ENCODE data around the gene MYBPC1. TPM values are rescaled to one million over a fixed set of nuclear protein-coding genes. Genes with fewer than 3 reads are reported as not detected.

Gene MYBPC1
- total and polyA plus RNA-seq, 2 donors = 4.6 to 10.6 TPM

DNA sequence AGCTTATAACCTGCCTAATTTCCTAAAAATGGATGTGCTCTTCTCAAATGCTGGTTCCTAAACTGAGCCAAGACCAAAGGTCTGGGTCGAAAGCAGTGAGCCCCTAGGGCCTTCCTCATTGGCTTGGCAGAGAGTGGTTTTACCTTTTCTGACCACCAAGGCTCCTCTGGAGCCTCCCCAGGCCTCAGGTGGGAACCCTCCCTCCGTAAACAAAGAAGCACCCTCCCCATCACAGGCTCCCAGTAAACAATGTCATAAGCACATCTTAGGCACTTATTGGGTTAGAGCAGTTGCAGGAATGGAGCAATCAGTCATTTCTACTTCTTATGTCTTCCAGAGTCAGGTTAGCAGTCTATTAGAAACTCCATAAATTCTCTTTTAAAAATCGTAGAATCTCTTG is 108.7 kb downstream of the MYBPC1 start:
- DNase-seq (ENCODE audit: low read depth in 6 of 9, low spot score in 9 of 9) = no peak
- peaks cover 0 to under 1% of the 10 kb centered on the region in 2 donors for H3K4me1 ChIP-seq (ENCODE audit: control insufficient read depth in 2 of 2, insufficient read depth in 2 of 2, low read length in 2 of 2)
- no peaks in the 10 kb centered on the region for H3K9me3 ChIP-seq (ENCODE audit: control insufficient read depth in 2 of 2, insufficient read depth in 1 of 2, low read length in 1 of 2)
- H3K4me3 ChIP-seq (ENCODE audit: low read length in 2 of 2) = no peak overlapping the region
- no peaks in the 10 kb centered on the region for H3K36me3 ChIP-seq (ENCODE audit: control insufficient read depth in 2 of 2, insufficient read depth in 2 of 2, low read length in 1 of 2)
- 95% methylated on average over 3 of the region's 3 CpGs for WGBS
- H3K27me3 ChIP-seq (ENCODE audit: control insufficient read depth in 2 of 2, insufficient read depth in 1 of 2, low read length in 1 of 2) = no peaks in the 10 kb centered on the region
- no peak overlapping the region for H3K27ac ChIP-seq (ENCODE audit: low read depth in 1 of 2, low read length in 1 of 2)

DNA sequence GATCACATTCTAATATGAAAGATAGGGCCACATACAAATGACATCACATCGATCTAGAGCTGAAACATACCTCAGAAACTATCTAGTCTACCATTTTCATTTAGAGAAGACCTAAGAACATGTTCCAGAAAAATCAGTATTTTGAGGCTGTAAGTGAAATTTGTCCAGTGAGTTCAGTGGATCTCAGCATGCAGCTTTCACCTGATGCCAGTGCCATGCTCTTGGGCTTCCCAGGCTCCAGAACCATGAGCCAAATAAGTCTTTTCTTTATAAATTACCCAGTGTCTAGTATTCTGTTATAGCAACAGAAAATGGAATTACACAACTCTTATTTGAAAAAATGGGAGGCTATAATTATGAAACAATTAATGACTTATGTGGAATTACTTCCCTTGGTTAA is 111.6 kb downstream of the MYBPC1 start:
- no peak overlapping the region for H3K27ac ChIP-seq (ENCODE audit: low read depth in 1 of 2, low read length in 1 of 2)
- peaks cover 0 to 3% of the 10 kb centered on the region in 2 donors for H3K4me1 ChIP-seq (ENCODE audit: control insufficient read depth in 2 of 2, insufficient read depth in 2 of 2, low read length in 2 of 2)
- no peaks in the 10 kb centered on the region for H3K9me3 ChIP-seq (ENCODE audit: control insufficient read depth in 2 of 2, insufficient read depth in 1 of 2, low read length in 1 of 2)
- WGBS = 96% methylated on average over 1 of the region's 1 CpG
- H3K27me3 ChIP-seq (ENCODE audit: control insufficient read depth in 2 of 2, insufficient read depth in 1 of 2, low read length in 1 of 2) = no peaks in the 10 kb centered on the region
- no peak for DNase-seq (ENCODE audit: low read depth in 6 of 9, low spot score in 9 of 9)
- no peak overlapping the region for H3K4me3 ChIP-seq (ENCODE audit: low read length in 2 of 2)
- H3K36me3 ChIP-seq (ENCODE audit: control insufficient read depth in 2 of 2, insufficient read depth in 2 of 2, low read length in 1 of 2) = no peaks in the 10 kb centered on the region

DNA sequence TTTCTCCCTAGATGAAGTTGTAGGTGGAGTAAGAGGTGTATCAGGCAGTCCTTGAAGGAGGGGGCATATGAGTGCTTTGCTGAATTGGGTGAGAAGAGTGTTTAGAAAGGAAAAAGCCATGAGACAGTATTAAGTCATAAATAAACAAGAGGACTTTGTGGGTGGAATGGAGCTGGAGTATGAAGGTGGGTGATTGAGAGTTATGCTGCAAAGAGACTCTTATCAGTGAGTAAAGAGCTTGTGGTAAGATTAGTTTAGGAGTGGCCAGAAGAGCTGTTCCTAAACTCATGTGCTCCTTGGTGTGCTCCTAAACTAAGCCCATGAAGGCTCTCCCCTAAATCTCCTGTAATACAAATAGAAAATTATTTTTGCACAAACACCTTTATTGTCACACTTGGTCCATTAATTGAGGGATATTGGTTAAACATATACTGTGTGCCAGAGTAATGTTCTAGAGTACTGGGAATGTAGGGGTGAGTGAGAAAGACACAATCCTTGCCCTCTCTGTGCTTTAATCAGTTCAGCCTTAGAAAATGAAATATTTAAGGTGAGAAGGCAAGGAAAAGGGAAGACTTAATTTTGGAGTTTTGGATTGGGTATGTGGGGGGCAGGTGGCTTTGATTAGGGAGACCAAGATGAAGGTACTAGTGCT is 112.5 kb downstream of the MYBPC1 start:
- peaks cover 0 to 3% of the 10 kb centered on the region in 2 donors for H3K4me1 ChIP-seq (ENCODE audit: control insufficient read depth in 2 of 2, insufficient read depth in 2 of 2, low read length in 2 of 2)

DNA sequence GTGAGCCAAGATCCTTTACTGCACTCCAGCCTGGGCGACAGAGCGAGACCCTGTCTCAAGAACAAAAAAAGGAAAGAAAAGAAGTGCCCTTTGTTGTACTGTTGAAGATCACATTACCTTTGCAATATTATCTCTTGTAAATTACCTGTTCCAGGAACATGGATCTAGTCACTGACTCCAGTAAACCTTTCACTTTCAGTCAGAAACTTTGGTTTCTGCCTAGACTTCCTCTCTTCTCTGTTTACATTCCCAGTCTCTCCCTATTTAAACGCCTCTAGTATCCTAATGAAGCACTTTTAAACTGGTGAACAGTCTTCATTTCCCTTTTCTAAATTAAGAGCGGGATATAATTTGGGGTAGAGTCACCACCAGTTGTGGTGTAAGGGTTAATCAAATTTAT is 115.5 kb downstream of the MYBPC1 start:
- no peak for DNase-seq (ENCODE audit: low read depth in 6 of 9, low spot score in 9 of 9)
- no peaks in the 10 kb centered on the region for H3K36me3 ChIP-seq (ENCODE audit: control insufficient read depth in 2 of 2, insufficient read depth in 2 of 2, low read length in 1 of 2)
- H3K27ac ChIP-seq (ENCODE audit: low read depth in 1 of 2, low read length in 1 of 2) = no peak overlapping the region
- WGBS = 95% methylated on average over 4 of the region's 4 CpGs
- H3K9me3 ChIP-seq (ENCODE audit: control insufficient read depth in 2 of 2, insufficient read depth in 1 of 2, low read length in 1 of 2) = no peaks in the 10 kb centered on the region
- no peak overlapping the region for H3K4me3 ChIP-seq (ENCODE audit: low read length in 2 of 2)
- H3K4me1 ChIP-seq (ENCODE audit: control insufficient read depth in 2 of 2, insufficient read depth in 2 of 2, low read length in 2 of 2) = peaks cover 0 to 3% of the 10 kb centered on the region in 2 donors
- H3K27me3 ChIP-seq (ENCODE audit: control insufficient read depth in 2 of 2, insufficient read depth in 1 of 2, low read length in 1 of 2) = no peaks in the 10 kb centered on the region

More for the DNA sequence above, 112.5 kb downstream of the MYBPC1 start:
- Histone ChIP-seq H3K27ac (ENCODE audit: low read depth in 1 of 2, low read length in 1 of 2) (no peak overlapping the region), H3K27me3 (ENCODE audit: control insufficient read depth in 2 of 2, insufficient read depth in 1 of 2, low read length in 1 of 2) (no peaks in the 10 kb centered on the region), H3K9me3 (ENCODE audit: control insufficient read depth in 2 of 2, insufficient read depth in 1 of 2, low read length in 1 of 2) (no peaks in the 10 kb centered on the region), H3K4me3 (ENCODE audit: low read length in 2 of 2) (no peak overlapping the region), H3K36me3 (ENCODE audit: control insufficient read depth in 2 of 2, insufficient read depth in 2 of 2, low read length in 1 of 2) (no peaks in the 10 kb centered on the region)
- DNase-seq (ENCODE audit: low read depth in 6 of 9, low spot score in 9 of 9) = no peak

DNA sequence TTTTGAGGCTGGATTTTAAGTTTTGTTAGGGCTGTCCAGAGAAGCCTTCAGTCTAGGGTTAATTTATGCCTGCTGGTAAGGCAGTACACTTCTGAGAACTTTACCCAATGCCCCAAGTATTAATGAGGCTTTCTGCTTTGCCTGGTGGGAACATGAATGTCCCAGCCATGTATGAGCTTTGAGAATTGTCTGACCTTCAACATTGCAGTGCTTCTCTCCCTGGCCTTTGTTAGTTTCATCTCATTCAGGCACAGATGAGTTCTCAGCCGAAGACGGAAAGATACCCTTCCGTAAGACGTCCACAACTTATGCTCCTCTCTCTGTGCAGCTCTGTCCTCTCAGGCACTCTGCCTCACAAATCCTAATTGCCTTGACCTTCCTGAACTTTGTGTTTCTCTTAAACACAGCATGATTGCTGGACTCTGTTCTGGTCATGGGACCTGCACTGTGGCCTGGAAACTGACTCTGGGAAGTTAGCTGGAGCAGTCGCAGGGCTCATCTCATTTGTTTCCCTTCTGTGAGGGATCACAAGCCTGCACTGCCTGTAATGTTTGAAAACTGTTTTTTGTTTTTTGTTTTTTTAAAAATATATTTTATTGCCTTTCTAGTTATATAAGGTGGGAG is 118.4 kb downstream of the MYBPC1 start:
- no peaks in the 10 kb centered on the region for H3K9me3 ChIP-seq (ENCODE audit: control insufficient read depth in 2 of 2, insufficient read depth in 1 of 2, low read length in 1 of 2)
- DNase-seq (ENCODE audit: low read depth in 6 of 9, low spot score in 9 of 9) = no peak

GRCh38 chr12:101713930-101714329 is 119.2 kb downstream of the MYBPC1 start:
- 99% methylated on average over 2 of the region's 2 CpGs for WGBS
- peaks cover 0 to 3% of the 10 kb centered on the region in 2 donors for H3K4me1 ChIP-seq (ENCODE audit: control insufficient read depth in 2 of 2, insufficient read depth in 2 of 2, low read length in 2 of 2)
- H3K27ac ChIP-seq (ENCODE audit: low read depth in 1 of 2, low read length in 1 of 2) = no peak overlapping the region
- no peaks in the 10 kb centered on the region for H3K27me3 ChIP-seq (ENCODE audit: control insufficient read depth in 2 of 2, insufficient read depth in 1 of 2, low read length in 1 of 2)
- no peak for DNase-seq (ENCODE audit: low read depth in 6 of 9, low spot score in 9 of 9)
- no peak overlapping the region for H3K4me3 ChIP-seq (ENCODE audit: low read length in 2 of 2)
- H3K36me3 ChIP-seq (ENCODE audit: control insufficient read depth in 2 of 2, insufficient read depth in 2 of 2, low read length in 1 of 2) = no peaks in the 10 kb centered on the region
- no peaks in the 10 kb centered on the region for H3K9me3 ChIP-seq (ENCODE audit: control insufficient read depth in 2 of 2, insufficient read depth in 1 of 2, low read length in 1 of 2)

More for the DNA sequence above, 118.4 kb downstream of the MYBPC1 start:
- Histone ChIP-seq H3K27ac (ENCODE audit: low read depth in 1 of 2, low read length in 1 of 2) (no peak overlapping the region), H3K36me3 (ENCODE audit: control insufficient read depth in 2 of 2, insufficient read depth in 2 of 2, low read length in 1 of 2) (no peaks in the 10 kb centered on the region), H3K27me3 (ENCODE audit: control insufficient read depth in 2 of 2, insufficient read depth in 1 of 2, low read length in 1 of 2) (no peaks in the 10 kb centered on the region), H3K4me1 (ENCODE audit: control insufficient read depth in 2 of 2, insufficient read depth in 2 of 2, low read length in 2 of 2) (peaks cover 0 to 3% of the 10 kb centered on the region in 2 donors), H3K4me3 (ENCODE audit: low read length in 2 of 2) (no peak overlapping the region)
- WGBS = 97% methylated on average over 5 of the region's 5 CpGs

DNA sequence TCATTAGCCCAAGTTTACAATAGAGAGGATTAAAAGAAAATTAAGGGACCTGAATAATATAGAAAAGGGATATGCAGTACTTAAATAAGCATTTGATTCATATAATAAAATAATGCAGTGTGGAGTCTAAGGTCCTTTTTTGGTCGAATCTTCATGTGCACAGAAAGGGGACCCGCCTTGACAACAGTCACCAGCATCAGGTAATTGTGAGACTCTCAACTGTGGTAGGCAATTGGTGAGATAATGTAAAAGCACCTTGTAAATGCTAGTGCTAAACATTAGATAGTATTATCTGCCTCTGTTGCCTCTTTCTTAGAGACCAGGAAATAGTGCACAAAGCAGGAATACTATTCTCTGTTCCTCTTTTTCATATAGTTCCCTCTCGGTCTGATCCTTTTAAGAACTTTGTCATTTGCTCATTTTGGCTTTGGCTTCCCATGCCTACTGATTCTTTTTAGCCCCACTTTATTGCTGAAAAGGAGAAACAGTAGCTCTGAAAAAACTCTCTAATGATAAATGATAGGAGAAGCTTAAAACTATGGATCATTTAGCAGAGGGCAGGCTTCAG is 120.2 kb downstream of the MYBPC1 start:
- H3K27me3 ChIP-seq (ENCODE audit: control insufficient read depth in 2 of 2, insufficient read depth in 1 of 2, low read length in 1 of 2) = no peaks in the 10 kb centered on the region
- no peak overlapping the region for H3K4me3 ChIP-seq (ENCODE audit: low read length in 2 of 2)
- no peak for DNase-seq (ENCODE audit: low read depth in 6 of 9, low spot score in 9 of 9)
- H3K36me3 ChIP-seq (ENCODE audit: control insufficient read depth in 2 of 2, insufficient read depth in 2 of 2, low read length in 1 of 2) = no peaks in the 10 kb centered on the region
- WGBS = 85% methylated on average over 3 of the region's 3 CpGs
- no peaks in the 10 kb centered on the region for H3K4me1 ChIP-seq (ENCODE audit: control insufficient read depth in 2 of 2, insufficient read depth in 2 of 2, low read length in 2 of 2)
- H3K9me3 ChIP-seq (ENCODE audit: control insufficient read depth in 2 of 2, insufficient read depth in 1 of 2, low read length in 1 of 2) = no peaks in the 10 kb centered on the region
- H3K27ac ChIP-seq (ENCODE audit: low read depth in 1 of 2, low read length in 1 of 2) = no peak overlapping the region

DNA sequence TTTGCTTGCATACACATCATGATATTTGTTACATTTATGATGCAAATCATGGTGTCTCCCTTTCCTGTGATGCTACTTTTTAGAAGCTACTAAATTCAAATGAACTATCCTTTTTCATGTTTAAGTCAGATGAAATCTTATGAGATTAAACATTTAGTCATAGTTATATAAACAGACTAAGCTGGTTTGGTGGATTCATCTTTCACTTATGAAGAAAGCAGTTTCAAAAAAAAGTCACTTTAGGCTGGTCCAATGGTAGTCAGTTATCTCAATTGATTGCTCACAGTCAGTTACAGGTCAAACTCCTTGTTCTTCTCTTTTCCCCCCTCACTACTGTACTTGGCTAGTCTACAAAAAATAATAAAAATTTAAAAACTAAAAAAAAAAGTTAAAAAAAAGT is 124.8 kb downstream of the MYBPC1 start:
- H3K4me3 ChIP-seq (ENCODE audit: low read length in 2 of 2) = no peak overlapping the region
- DNase-seq (ENCODE audit: low read depth in 6 of 9, low spot score in 9 of 9) = no peak
- no peaks in the 10 kb centered on the region for H3K36me3 ChIP-seq (ENCODE audit: control insufficient read depth in 2 of 2, insufficient read depth in 2 of 2, low read length in 1 of 2)
- H3K27me3 ChIP-seq (ENCODE audit: control insufficient read depth in 2 of 2, insufficient read depth in 1 of 2, low read length in 1 of 2) = no peaks in the 10 kb centered on the region
- H3K27ac ChIP-seq (ENCODE audit: low read depth in 1 of 2, low read length in 1 of 2) = no peak overlapping the region
- no peaks in the 10 kb centered on the region for H3K9me3 ChIP-seq (ENCODE audit: control insufficient read depth in 2 of 2, insufficient read depth in 1 of 2, low read length in 1 of 2)
- H3K4me1 ChIP-seq (ENCODE audit: control insufficient read depth in 2 of 2, insufficient read depth in 2 of 2, low read length in 2 of 2) = no peaks in the 10 kb centered on the region

- H3K36me3 ChIP-seq (ENCODE audit: control insufficient read depth in 2 of 2, insufficient read depth in 2 of 2, low read length in 1 of 2) = no peaks in the 10 kb centered on the region
- no peak overlapping the region for H3K27ac ChIP-seq (ENCODE audit: low read depth in 1 of 2, low read length in 1 of 2)
- H3K9me3 ChIP-seq (ENCODE audit: control insufficient read depth in 2 of 2, insufficient read depth in 1 of 2, low read length in 1 of 2) = no peaks in the 10 kb centered on the region
- H3K27me3 ChIP-seq (ENCODE audit: control insufficient read depth in 2 of 2, insufficient read depth in 1 of 2, low read length in 1 of 2) = no peaks in the 10 kb centered on the region
- DNase-seq (ENCODE audit: low read depth in 6 of 9, low spot score in 9 of 9) = no peak
- H3K4me1 ChIP-seq (ENCODE audit: control insufficient read depth in 2 of 2, insufficient read depth in 2 of 2, low read length in 2 of 2) = no peaks in the 10 kb centered on the region
- H3K4me3 ChIP-seq (ENCODE audit: low read length in 2 of 2) = no peak overlapping the region
These were observed 125.3 kb downstream of the MYBPC1 start for GRCh38 chr12:101720118-101720517.
